ENCODE data around the gene PITX1. TPM values are rescaled to one million over a fixed set of nuclear protein-coding genes. Genes with fewer than 3 reads are reported as not detected.

Gene PITX1
- 3.0 and 3.2 TPM in 2 replicates for total RNA-seq

GRCh38 chr5:135033901-135034235, at the start of gene PITX1:
Gene PITX1 (minus strand): TSS chr5:135034228. CDS start chr5:135033881, 347 bp downstream.

Other genes starting within 250 kb of the PITX1 start
- 35.4 and 63.3 TPM in 2 replicates for gene C5orf24, start 188.3 kb downstream of the PITX1 start, total RNA-seq
- 67.2 and 83.0 TPM in 2 replicates for gene TXNDC15, start 159.9 kb downstream of the PITX1 start, total RNA-seq
- gene PCBD2, start 129.1 kb downstream of the PITX1 start, total RNA-seq = 1.2 and 3.7 TPM in 2 replicates
- not detected in 2 replicates for gene CATSPER3, start 66.3 kb downstream of the PITX1 start, total RNA-seq